Measurements from ENCODE around the gene EEF1G.

EEF1G gene

DNA sequence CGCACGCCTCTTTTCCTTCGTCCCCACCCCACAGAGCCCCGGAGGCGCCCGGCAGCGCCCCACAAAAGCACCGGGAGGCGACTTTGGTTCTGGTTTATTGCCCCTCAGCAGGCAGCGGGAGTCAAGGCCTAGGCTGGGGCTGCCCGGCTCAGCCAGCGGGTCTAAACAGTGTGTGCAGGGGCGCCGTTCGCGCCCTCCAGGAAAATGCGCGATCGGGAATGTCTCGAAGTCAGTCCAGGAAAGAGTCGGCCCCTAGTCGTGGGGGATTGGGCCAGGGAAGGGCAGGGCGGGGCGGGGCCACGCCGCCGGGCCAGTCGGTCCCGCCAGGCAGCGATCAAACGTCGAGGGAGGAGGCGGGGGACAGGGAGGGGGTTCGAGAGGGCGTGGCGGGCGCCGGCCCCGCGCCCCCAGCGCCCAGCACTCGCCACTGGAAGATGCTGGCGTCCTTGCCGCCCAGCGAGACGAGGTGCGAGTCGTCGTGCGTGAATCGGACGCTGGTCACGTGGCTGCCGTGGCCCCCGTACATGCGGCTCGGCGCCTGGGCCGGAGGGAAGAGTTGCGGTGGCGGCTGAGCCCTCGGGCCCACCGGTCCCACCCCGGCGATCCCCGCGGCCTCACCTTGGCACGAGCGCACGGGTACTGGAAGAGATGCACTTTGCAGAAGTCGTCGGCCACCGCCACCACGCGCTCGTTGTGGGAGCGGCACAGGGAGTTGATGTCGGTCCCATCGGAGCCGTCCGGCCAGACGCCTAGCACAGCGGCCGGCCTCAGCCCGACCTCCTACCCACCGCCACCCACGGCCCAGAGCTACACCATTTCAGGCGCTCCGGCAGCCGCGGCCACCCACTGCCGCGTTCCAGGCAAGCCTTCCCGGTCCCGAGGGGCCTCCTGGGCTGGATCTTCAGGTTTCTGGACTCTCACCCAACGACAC, 28.7 kb upstream of the EEF1G start:
- DNase-seq (ENCODE audit: low read depth in 2 of 2) = peak in 1 of 2 donors; percentile 79
- peak overlapping the region; percentile 95 to 96 for H3K4me3 ChIP-seq (replicated peaks in 1 of 2; ENCODE audit: low read depth in 2 of 2, low read length in 2 of 2)
- TF ChIP-seq, protein P1, sequence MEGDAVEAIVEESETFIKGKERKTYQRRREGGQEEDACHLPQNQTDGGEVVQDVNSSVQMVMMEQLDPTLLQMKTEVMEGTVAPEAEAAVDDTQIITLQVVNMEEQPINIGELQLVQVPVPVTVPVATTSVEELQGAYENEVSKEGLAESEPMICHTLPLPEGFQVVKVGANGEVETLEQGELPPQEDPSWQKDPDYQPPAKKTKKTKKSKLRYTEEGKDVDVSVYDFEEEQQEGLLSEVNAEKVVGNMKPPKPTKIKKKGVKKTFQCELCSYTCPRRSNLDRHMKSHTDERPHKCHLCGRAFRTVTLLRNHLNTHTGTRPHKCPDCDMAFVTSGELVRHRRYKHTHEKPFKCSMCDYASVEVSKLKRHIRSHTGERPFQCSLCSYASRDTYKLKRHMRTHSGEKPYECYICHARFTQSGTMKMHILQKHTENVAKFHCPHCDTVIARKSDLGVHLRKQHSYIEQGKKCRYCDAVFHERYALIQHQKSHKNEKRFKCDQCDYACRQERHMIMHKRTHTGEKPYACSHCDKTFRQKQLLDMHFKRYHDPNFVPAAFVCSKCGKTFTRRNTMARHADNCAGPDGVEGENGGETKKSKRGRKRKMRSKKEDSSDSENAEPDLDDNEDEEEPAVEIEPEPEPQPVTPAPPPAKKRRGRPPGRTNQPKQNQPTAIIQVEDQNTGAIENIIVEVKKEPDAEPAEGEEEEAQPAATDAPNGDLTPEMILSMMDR (IDR thresholded peaks at IDR 0.05; ENCODE audit: low read depth, low read length) = no peak

DNA sequence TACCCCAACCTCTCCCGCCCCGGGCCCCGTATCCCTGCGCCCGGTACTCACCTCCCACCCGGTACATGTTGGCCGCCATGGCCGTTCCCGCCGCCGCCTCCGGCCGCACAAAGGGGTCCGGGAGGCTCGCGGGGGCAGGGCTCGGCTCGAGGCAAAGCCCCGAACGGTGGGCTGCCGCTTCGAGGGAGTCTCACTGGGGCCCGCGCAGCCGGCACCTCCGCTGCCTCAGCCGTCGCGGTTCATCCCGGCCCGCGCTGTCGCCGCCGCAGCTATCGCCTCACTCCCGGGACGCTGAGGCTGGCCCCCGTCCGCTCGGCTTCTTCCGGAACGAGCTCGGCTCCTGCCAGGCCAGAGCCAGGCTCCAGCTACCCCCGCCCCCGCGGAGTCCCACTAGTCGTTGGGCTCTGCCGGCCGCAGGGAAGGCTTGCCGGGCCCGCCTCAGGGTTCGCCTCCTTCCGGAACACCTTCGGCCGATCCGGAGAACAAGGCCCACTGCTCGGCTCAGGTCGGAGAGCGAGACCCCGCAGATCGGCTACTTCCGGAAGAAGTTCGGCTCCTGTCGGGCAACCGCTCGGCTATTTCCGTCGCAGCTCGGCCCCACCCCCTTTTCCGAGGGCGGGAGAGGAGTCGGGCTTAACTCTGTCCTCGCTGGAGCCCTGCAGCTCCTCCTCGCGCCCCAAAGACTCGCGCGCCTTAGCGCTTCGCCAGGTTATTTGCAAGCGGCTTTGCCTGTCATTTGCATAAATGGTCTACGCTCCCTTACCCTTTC, 27.9 kb upstream of the EEF1G start, which contains the start of gene MTA2:
Gene MTA2 (minus strand): TSS at position 494 of the 769 bp plus-strand sequence. CDS start 415 bp downstream, at position 79.
- DNase-seq (ENCODE audit: low read depth in 2 of 2) = peak; percentile 98 to 99
- peak within 1 kb of the TSS; percentile 95 to 96 for H3K4me3 ChIP-seq (replicated peaks in 1 of 2; ENCODE audit: low read depth in 2 of 2, low read length in 2 of 2)
- TF ChIP-seq, protein P1 (IDR thresholded peaks at IDR 0.05; ENCODE audit: low read depth, low read length) = no peak

DNA sequence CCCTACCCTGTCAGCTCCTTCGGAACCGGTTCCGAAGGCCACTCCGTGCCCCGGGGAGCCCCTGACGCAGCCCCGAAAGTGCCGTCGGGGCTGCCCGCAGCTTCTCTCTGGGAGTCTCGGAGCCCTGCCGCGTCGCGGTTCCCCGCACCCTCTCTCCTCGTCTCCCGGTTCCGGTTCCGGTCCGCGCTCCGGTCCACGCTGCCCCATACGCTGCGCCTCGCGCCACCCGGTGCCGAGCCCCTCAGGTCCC, 27.4 kb upstream of the EEF1G start:
- H3K4me3 ChIP-seq (replicated peaks in 1 of 2; ENCODE audit: low read depth in 2 of 2, low read length in 2 of 2) = peak overlapping the region; percentile 95 to 96
- DNase-seq (ENCODE audit: low read depth in 2 of 2) = no peak
- TF ChIP-seq, protein P1 (IDR thresholded peaks at IDR 0.05; ENCODE audit: low read depth, low read length) = no peak

DNA sequence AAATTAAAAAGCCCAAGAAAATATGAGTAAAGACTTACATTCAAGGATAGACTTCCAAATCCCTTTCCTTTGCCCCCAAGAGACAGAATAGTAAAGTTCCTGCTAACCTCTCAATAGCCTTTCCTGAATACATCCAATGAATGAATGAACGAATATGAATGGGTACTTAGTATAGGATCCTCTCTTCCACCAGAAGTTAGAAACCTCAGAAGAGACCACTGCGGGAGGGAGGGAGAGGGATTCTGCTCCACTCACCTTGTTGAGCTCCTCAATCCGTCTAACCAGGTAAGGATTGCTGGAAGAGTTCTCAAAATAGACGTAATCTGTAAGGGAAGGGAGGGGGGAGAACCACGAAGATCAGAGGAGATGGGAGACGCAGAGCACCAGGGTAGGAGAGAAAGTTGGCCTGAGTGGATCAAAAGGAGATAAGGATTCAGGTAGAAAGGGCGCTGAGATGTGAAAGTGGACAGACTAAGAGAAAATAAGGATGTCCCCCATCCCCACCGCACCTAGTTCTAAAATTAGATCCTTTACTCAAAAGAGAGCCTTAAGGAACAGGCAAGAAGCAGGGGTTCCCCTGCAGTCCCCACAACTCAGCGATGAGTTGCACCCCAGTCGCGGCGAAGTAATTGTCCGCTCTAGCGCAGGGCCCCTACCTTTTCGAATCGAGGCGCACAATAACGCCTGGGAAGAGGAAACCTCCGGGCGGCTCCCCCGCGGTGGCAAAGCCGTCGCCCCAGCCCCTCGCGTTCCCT, 26.9 kb upstream of the EEF1G start:
- DNase-seq (ENCODE audit: low read depth in 2 of 2) = no peak
- H3K4me3 ChIP-seq (replicated peaks in 1 of 2; ENCODE audit: low read depth in 2 of 2, low read length in 2 of 2) = peak overlapping the region; percentile 95 to 96
- TF ChIP-seq, protein P1 (IDR thresholded peaks at IDR 0.05; ENCODE audit: low read depth, low read length) = no peak

DNA sequence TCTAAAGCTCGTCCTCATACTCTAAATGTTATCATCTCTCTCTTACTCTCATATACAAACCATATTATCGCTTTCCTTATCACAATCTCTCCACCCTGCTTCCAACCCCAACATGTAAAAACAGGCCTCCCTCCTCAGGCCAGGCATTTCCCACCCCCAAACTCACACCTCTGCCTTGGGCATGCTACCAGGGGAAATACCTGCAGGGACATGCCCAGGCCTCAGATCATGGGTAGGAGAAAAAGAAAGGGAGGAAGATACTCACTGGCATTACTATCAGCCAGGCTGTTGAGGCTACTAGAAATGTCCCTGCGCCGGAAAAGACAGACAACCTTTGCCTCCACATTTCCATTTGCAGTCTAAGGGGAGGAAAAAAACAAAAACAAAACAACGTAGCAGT, 26.2 kb upstream of the EEF1G start:
- DNase-seq (ENCODE audit: low read depth in 2 of 2) = no peak
- H3K4me3 ChIP-seq (replicated peaks in 1 of 2; ENCODE audit: low read depth in 2 of 2, low read length in 2 of 2) = peak overlapping the region; percentile 95 to 96
- TF ChIP-seq, protein P1 (IDR thresholded peaks at IDR 0.05; ENCODE audit: low read depth, low read length) = no peak

DNA sequence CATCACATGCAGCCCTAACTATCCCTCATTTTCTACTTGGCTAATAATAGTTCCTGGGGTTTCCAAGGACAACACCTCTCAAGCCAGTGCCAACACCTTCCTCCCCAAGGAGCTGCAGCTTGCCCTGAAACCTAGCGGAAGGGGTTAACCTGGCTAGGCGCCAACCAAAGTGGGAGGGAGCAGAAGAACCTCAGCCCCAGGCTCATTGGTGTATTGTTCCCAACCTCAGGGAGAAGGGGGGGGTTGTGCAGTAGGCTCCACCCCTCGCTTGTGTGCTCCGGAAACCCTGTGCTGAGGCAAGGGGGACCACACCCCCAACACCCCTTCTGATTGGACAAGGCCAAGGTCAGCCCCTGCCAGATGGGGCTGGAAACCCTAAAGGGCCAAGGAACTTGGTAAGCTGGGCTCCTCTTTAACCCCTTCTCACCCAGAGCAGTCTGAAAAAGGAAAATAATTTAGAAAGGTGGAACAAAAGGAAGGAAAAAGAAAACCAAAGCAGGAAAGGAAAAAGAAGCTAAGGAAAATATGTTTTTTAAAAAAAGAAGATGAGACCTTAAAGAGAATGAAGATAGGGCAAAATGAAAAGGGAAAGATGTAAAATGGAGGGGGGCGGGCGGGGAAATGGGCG, 25.5 kb upstream of the EEF1G start:
- DNase-seq (ENCODE audit: low read depth in 2 of 2) = peak; percentile 99 to 100
- TF ChIP-seq, protein P1 (IDR thresholded peaks at IDR 0.05; ENCODE audit: low read depth, low read length) = no peak
- peak overlapping the region; percentile 95 to 96 for H3K4me3 ChIP-seq (replicated peaks in 1 of 2; ENCODE audit: low read depth in 2 of 2, low read length in 2 of 2)
